HG02588 (cell line): Measurements from ENCODE around the gene PGM1.

Experiments
- ATAC-seq: cut with Tn5 transposase; IDR thresholded peaks from one replicate; pipeline ENCODE4 v1.9.1; 2021; ENCODE audit warnings: mild to moderate bottlenecking, moderate library complexity; ENCODE audit not compliant: unreplicated experiment

Gene PGM1

GRCh38 chr1:63663873-63664272 lies 70.7 kb downstream of the PGM1 start:
- ATAC-seq = no peak

DNA sequence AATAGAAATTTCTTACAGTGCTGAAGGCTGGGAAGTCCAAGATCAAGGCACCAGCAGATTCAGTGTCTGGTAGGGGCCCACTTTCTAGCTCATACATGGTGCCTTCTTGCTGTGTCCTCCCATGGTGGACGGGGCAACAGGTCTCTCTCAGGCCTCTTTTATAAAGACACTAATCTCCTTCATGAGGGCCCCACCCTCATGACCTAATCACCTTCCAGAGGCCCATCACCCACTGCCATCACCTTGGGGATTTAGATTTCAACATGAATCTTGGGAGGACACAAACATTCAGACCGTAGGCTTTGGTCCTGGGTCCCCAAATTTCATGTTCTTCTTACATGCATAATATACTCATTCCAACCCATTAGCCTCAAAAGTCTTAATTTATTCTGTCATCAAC lies 71.5 kb downstream of the PGM1 start:
- no peak for ATAC-seq

GRCh38 chr1:63665410-63665809 lies 72.2 kb downstream of the PGM1 start:
- no peak for ATAC-seq

DNA sequence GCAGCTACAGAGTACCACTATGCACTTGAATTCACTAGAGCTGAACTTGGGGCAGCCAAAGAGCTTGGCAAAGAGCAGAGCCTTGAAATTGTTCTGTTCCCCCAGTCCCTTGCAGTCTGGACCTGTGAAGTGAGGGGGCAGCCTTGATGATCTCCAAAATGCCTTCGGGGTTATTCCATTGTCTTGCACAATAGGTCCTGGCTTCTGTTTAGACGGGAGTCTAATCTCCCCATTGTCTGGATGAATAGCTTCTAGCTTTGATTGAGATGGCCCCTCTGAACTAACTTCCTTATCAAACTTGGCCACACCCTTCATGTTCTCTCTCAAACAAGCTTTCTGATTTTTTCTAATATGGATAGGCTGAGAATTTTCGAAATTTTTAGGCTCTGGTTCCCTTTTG lies 72.6 kb downstream of the PGM1 start:
- no peak for ATAC-seq

- ATAC-seq = peak; percentile 45
Observed at GRCh38 chr1:63668298-63668697, 75.1 kb downstream of the PGM1 start.

DNA sequence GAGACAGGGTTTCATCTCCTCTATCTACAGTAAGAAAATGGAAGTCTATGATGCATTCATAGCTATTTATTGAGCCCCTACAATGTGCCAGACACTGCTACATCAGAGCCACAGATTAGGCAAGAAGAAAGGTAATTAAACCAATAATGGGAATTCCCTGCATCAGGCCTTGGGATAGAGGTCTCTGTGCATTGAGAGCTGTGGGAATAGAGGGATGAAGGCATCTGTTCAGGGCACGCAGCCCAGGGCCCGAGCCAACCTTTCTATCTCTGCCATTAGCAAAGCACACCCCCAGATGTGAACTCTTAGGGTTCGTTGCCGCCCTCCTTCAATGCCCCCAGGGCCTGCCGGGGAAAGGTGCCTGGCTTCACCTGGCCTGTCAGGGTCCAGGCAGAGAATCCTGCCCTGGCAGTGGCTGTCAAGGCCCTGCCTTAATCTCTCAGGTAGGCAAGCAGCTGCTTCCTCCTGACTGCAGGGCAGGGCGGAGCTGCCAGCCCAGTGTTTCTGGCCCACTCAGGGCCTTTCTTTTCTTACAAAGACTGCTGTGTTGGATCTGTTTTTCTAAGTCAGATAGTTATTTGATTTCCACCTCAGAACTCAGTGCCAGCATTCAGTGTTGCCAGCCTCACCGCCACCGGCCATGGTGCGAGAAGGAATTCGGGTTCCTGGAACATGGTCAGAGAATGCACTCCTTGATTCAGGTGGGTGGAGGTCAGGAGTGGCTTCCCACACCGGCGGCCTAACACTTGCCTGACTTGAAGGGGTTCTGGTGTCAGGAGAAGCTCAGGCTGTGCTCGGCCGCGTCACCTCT lies 76.1 kb downstream of the PGM1 start:
- ATAC-seq = no peak

- ATAC-seq = no peak
Observed at GRCh38 chr1:63670164-63670563, 77.0 kb downstream of the PGM1 start.

GRCh38 chr1:63671514-63671913 lies 78.3 kb downstream of the PGM1 start:
- no peak for ATAC-seq

DNA sequence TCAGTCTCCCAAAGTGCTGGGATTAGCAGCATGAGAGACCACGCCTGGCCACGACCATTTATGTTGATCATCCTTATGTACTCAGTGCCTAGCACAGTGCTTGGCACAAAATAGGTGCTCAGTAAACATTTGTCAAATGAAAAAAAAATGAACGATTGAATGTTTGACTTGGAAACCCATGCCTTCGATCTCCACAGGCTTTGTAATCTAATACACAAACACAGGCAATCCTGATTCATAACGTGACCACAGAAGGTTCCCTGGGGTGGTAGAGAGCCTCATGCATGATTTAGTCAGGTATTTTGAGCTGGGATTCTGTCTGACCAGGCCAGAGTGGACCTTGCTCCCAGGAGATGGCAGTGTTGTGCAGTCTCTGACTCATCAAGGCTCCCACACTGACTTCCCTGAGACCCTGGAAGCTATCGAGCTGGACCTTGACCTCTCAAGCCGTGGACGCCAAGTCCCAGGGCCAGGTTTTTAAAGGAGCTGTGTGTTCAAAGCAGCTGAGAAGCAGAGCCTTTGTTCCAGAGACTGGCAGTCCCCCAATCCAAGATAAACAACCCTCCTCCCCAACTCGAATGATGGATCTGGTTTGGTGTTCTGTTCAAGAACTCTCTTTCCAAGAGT lies 81.1 kb downstream of the PGM1 start:
- peak; percentile 79 for ATAC-seq

DNA sequence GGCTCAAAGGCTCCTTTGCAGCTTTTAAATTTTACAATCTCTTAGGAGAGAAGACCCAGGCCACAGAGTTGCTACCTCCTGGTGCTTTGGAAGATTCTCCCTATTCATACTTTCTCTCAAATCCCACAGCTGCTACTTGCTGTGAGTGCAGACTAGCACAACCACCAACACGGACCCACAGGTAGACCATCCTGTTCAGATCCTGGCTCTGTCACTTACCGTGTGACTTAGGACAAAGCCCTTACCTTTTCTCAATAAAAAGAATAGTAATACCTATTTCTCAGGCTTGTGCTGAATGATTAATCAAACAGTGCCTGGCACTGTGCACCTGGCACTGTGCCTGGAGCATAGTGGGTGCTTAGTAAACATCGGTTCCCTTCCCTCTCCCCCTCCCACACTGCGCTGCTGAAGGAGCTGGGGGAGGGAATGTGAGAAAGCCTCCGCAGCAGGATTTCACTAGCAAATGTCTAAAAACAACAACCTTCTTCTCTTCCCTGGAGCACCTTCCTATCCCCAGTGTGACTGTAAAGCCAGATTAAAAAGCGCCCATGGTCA lies 81.7 kb downstream of the PGM1 start:
- no peak for ATAC-seq

DNA sequence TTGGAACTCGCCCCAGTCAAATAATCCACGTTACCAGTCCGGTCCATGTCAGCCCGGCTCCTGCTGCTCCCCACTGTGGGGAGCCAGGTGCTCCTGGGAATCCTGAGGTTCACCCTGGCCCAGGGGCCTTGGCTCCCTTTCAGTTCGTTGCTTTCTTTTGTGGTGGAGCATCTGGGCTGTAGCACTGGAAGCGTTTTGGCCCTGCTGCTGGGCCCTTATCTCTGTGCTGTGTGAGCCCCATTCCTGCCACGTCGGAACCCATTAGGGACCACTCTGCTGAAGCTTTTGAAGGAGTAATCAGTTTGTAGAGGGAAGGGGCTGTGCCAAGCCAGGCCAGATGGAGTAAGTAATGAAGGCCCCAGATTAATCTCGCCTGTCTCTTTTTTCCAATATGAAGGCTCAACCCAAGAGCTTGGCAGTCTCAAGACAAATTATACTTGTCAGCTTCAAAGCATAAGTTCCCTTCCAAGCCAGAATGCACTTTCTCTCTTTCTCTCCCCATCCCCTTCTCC lies 82.3 kb downstream of the PGM1 start:
- ATAC-seq = no peak

GRCh38 chr1:63677497-63677896 lies 84.3 kb downstream of the PGM1 start:
- no peak for ATAC-seq

DNA sequence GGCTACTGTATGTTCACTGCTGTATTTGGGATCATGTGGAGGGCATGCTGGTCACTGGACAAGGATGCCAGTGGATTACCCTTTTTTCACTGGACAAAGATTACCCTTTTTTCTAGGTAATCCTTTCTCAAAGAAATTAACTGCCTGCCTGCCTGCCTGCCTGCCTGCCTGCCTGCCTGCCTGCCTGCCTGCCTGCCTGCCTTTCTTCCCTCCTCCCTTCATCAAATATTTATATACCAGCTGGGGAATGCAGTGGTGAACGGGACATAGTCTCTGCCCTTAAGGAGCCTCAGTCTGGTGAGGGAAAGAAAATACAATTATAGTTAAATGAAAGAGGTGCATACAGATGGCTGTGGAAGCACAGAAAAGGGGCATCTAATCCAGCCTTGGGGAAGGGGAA lies 85.0 kb downstream of the PGM1 start:
- ATAC-seq = no peak

GRCh38 chr1:63679076-63679475 lies 85.9 kb downstream of the PGM1 start:
- ATAC-seq = no peak

GRCh38 chr1:63679589-63679988 lies 86.4 kb downstream of the PGM1 start:
- no peak for ATAC-seq

DNA sequence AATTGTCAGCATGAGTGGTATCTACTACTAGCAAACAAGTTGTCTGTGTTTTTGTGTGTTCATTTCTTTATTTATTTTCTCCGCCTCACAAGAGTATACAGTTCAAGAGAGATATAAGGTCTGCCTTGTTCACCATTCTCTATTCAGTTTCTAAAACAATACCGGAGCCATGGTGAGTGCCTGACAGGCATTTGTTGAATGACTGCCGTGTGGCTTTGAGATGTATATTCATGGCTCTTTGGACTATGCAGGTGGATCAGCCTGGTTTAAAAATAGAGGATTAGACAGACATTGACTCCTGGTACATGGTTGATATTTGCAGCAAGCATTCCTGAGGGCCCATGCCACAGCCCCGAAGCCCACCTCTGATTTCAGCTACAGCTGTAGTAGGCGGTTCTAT lies 89.7 kb downstream of the PGM1 start:
- no peak for ATAC-seq

- no peak for ATAC-seq
Observed at GRCh38 chr1:63683759-63684158, 90.5 kb downstream of the PGM1 start.

GRCh38 chr1:63686696-63687095 lies 93.5 kb downstream of the PGM1 start:
- ATAC-seq = no peak

GRCh38 chr1:63688302-63688890 lies 95.2 kb downstream of the PGM1 start:
- no peak for ATAC-seq

GRCh38 chr1:63690966-63691700 lies 97.9 kb downstream of the PGM1 start:
- no peak for ATAC-seq
